GM12872 (cell line): ENCODE results near the gene NBL1.

Experiments used
- TF ChIP-seq, protein P1 (sequence below): IDR thresholded peaks from 3 replicates; pipeline ENCODE4 v1.5.1; 2011; ENCODE audit warnings: low read depth, mild to moderate bottlenecking, low read length, moderate library complexity; ENCODE audit not compliant: insufficient read depth

Gene NBL1

DNA sequence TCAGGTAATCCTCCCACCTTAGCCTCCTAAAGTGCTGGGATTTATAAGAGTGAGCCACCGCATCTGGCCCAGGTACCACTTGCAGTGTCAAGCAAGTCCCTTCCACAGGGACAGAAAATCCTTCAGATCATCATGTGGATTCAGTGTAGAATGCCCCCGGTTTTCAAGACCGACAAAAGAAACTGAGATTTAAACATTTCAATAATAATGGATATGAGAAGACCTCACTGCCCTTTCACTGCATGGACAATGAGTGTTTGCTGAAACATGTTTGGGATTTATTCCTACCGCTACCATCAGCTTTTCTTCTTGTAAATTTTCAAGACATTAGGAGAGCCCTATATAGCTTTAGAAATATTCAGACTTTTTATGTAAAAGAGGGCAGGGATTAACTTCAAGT lies 62.0 kb downstream of the NBL1 start:
- TF ChIP-seq, protein P1, sequence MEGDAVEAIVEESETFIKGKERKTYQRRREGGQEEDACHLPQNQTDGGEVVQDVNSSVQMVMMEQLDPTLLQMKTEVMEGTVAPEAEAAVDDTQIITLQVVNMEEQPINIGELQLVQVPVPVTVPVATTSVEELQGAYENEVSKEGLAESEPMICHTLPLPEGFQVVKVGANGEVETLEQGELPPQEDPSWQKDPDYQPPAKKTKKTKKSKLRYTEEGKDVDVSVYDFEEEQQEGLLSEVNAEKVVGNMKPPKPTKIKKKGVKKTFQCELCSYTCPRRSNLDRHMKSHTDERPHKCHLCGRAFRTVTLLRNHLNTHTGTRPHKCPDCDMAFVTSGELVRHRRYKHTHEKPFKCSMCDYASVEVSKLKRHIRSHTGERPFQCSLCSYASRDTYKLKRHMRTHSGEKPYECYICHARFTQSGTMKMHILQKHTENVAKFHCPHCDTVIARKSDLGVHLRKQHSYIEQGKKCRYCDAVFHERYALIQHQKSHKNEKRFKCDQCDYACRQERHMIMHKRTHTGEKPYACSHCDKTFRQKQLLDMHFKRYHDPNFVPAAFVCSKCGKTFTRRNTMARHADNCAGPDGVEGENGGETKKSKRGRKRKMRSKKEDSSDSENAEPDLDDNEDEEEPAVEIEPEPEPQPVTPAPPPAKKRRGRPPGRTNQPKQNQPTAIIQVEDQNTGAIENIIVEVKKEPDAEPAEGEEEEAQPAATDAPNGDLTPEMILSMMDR: no peak
